ENCODE data around the gene BAIAP2.

GRCh38 chr17:81046132-81046769 lies 11.3 kb downstream of the BAIAP2 start:
- TF ChIP-seq CTCF (IDR thresholded peaks at IDR 0.05; ENCODE audit: poor library complexity) (no peak), EZH2 (IDR thresholded peaks at IDR 0.05; ENCODE audit: borderline replicate concordance) (no peak), EZH2phosphoT487 (IDR thresholded peaks at IDR 0.05; ENCODE audit: low read depth, severe bottlenecking, unreplicated experiment) (no peak)

Measured in hepatocyte (in vitro differentiated cells).